Effector memory CD8-positive, alpha-beta T cell (primary cell): ENCODE measurements around the gene STUB1.

ENCODE experiments used
- ATAC-seq: fragments of 150-1000 bp; cut with Tn5 transposase; replicated peaks from 2 replicates; pipeline ENCODE4 v1.10.0; 2021; ENCODE audit warnings: mild to moderate bottlenecking, moderate library complexity
- DNase-seq, 3 experiments: peaks; one replicate each; pipeline ENCODE4 v3.0.0; 2021
- H3K27ac Mint-ChIP-seq, 2 donors: one replicate each; pipeline ENCODE4 v1.8.0; 2022; ENCODE audit warnings: mild to moderate bottlenecking in 2 of 2, mixed read lengths in 2 of 2, moderate library complexity in 2 of 2
- H3K27me3 Mint-ChIP-seq, 2 donors: one replicate each; pipeline ENCODE4 v1.8.0; 2022; ENCODE audit warnings: mixed read lengths in 2 of 2
- H3K36me3 Mint-ChIP-seq: one replicate; pipeline ENCODE4 v1.8.0; 2022; ENCODE audit warnings: mild to moderate bottlenecking, moderate library complexity, mixed read lengths; ENCODE audit not compliant: insufficient read depth
- H3K4me1 Mint-ChIP-seq, 2 donors: one replicate each; pipeline ENCODE4 v1.8.0; 2022; ENCODE audit warnings: low read depth in 2 of 2, mixed read lengths in 2 of 2
- H3K4me3 Mint-ChIP-seq, 2 donors: one replicate each; pipeline ENCODE4 v1.8.0; 2022; ENCODE audit warnings: mild to moderate bottlenecking in 2 of 2, mixed read lengths in 2 of 2, moderate library complexity in 2 of 2
- H3K9me3 Mint-ChIP-seq, 2 donors: one replicate each; pipeline ENCODE4 v1.8.0; 2022; ENCODE audit warnings: mixed read lengths in 2 of 2

Gene STUB1

DNA sequence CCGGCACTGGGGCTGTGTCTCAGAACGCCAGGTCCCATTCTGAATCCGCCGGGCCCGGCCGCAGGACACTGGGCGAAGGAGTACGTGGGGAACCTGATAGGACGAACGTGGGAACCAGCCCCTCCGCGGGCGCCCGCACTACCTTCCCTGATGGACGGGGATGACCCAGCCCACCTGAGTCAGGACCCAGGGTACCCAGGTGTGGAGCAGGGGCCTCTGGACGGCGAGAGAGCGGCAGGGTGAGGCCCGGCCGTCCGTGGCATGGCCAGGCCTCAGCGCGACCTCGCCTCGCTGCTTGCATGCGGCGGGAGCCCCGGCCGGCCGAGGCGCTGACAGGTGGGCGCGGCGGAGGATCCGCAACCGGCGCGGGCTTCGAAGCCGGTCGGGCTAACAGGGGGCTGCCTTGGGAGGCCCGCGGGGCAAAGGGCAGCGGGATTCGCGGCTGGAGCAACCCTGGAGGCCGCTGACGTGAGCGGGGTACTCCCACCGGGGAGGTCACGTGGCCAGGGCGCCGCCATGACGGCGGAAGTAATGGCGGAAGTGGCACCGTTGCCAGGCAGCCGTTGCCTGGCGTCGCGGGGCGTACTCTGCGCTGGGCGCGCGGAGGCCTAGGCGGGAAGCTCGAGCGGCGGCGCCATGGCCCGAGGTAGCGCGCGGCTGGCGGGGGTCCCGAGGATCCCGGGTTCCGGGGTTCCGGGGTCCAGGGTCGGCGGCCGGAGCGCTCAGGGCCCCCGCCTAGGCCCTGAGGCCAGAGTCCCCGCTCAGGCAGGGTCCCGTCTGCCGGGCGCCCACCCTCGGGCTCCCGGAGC lies 31.2 kb upstream of the STUB1 start, which contains the start of gene WDR90:
TSS of gene WDR90 (plus strand) at position 585 of the 809 bp plus-strand sequence. CDS start at position 637, 52 bp downstream.
- Mint-ChIP-seq H3K4me3 (peak within 1 kb of the TSS; percentile 63 to 74), H3K9me3 (no peaks in the 10 kb centered on the region), H3K27ac (peak within 1 kb of the TSS; percentile 41 to 80), H3K27me3 (no peaks in the 10 kb centered on the region), H3K4me1 (peaks cover 0 to 2% of the 10 kb centered on the region in 2 donors), H3K36me3 (peaks cover 6% of the 10 kb centered on the region)
- DNase-seq (peak; percentile 88 to 90 (median 90)), ATAC-seq (peak; percentile 98)

DNA sequence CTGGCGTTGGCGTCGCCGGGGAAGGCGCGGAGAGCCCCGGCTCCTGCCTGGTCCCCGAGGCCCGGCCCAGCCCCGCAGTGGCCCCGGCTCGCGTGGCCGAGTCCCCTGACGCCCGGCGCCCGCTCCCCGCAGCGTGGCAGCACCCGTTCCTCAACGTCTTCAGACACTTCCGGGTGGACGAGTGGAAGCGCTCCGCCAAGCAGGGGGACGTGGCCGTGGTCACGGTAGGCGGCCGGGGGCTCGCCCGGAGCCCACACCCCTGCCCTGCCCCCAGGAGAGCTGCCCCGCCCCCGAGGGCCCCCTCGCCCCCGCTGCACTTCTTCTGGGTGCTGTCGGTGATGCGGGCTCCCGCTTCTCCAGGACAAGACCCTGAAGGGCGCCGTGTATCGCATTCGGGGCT lies 30.6 kb upstream of the STUB1 start:
- Mint-ChIP-seq H3K9me3 (no peaks in the 10 kb centered on the region), H3K4me3 (peak overlapping the region; percentile 60 to 70), H3K27ac (no peak overlapping the region), H3K27me3 (no peaks in the 10 kb centered on the region), H3K4me1 (no peaks in the 10 kb centered on the region), H3K36me3 (peaks cover 6% of the 10 kb centered on the region)
- ATAC-seq (peak; percentile 9), DNase-seq (no peak)

GRCh38 chr16:651844-652243 lies 28.4 kb upstream of the STUB1 start:
- Mint-ChIP-seq H3K4me3 (peak overlapping the region; percentile 21 to 33), H3K27ac (no peak overlapping the region), H3K4me1 (no peaks in the 10 kb centered on the region), H3K27me3 (no peaks in the 10 kb centered on the region), H3K9me3 (no peaks in the 10 kb centered on the region), H3K36me3 (peaks cover 6% of the 10 kb centered on the region)
- ATAC-seq: no peak
- no peak for DNase-seq

DNA sequence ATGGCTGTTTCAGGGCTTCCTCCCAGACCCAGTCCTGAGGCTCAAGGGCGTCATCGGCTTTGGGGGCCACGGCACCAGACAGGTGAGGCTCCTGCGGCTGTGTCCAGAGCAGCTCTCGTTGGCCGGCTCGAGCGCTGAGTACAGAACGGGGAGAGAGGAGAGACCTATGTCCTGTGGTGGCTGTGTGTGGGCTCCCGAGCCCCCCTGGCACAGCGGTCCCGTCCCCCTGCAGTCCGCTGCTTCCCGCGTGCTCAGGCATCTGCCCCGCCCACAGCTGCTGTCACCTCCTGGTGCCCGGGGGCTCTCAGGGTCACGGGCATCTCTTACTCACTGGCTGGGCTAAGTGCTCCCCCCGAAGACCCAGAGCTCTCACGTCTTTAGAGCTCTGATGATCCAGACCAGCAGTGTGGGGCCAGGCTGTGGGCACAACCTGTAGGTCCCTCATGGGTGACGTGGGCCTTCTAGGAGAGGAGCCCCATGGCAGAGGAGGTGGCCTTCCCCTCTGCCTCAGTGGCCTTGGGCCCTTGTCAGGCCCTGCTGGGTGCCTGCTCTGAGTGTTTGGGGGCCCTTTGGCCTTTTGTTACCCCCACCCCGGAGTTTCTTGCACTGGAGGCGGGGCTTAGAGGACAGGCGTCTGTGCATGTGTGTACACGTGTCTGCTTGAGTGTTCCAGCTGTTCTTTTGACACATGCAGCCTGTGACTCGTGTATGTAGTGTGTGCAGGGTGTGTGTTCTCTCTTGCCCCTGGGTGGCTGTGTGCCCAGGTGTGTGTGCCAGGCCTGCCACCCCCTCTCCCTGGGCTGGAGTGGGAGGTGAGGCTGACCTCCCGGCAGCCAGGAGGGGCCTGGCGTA lies 27.5 kb upstream of the STUB1 start:
- no peaks in the 10 kb centered on the region for H3K9me3 Mint-ChIP-seq
- ATAC-seq: no peak
- no peak for DNase-seq
- peaks cover 6% of the 10 kb centered on the region for H3K36me3 Mint-ChIP-seq
- H3K4me1 Mint-ChIP-seq: no peaks in the 10 kb centered on the region
- H3K4me3 Mint-ChIP-seq: no peak overlapping the region
- H3K27ac Mint-ChIP-seq: no peak overlapping the region
- no peaks in the 10 kb centered on the region for H3K27me3 Mint-ChIP-seq

GRCh38 chr16:654034-654433 lies 26.2 kb upstream of the STUB1 start:
- peaks cover 6% of the 10 kb centered on the region for H3K36me3 Mint-ChIP-seq
- DNase-seq (no peak), ATAC-seq (no peak)
- no peaks in the 10 kb centered on the region for H3K4me1 Mint-ChIP-seq
- H3K27me3 Mint-ChIP-seq: no peaks in the 10 kb centered on the region
- no peak overlapping the region for H3K4me3 Mint-ChIP-seq
- no peaks in the 10 kb centered on the region for H3K9me3 Mint-ChIP-seq
- no peak overlapping the region for H3K27ac Mint-ChIP-seq

DNA sequence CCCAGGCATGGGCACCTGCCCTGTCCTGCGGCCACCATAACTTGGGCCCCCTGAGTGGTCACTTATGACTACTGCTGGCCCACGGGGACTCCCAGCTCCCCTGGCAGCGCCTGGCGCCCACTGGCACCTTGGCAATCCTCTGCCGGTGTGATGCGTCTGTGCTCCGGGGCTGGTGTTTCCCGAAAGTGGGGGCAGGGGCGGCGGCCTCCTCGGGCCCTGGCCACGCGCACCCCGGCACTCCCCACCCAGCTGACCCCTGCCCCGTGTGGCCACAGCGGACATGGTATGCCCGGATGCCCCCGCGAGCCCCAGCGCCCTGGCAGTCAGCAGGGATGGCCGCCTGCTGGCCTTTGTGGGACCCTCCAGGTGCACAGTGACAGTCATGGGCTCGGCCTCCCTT lies 22.7 kb upstream of the STUB1 start:
- no peaks in the 10 kb centered on the region for H3K9me3 Mint-ChIP-seq
- H3K4me3 Mint-ChIP-seq: no peak overlapping the region
- ATAC-seq: no peak
- no peaks in the 10 kb centered on the region for H3K27me3 Mint-ChIP-seq
- peaks cover 0 to 3% of the 10 kb centered on the region in 2 donors for H3K4me1 Mint-ChIP-seq
- H3K27ac Mint-ChIP-seq: no peak overlapping the region
- DNase-seq: no peak
- no peaks in the 10 kb centered on the region for H3K36me3 Mint-ChIP-seq

- H3K27me3 Mint-ChIP-seq: no peaks in the 10 kb centered on the region
- no peaks in the 10 kb centered on the region for H3K9me3 Mint-ChIP-seq
- peaks cover 0 to 3% of the 10 kb centered on the region in 2 donors for H3K4me1 Mint-ChIP-seq
- H3K4me3 Mint-ChIP-seq: no peak overlapping the region
- ATAC-seq (no peak), DNase-seq (no peak)
- no peaks in the 10 kb centered on the region for H3K36me3 Mint-ChIP-seq
- no peak overlapping the region for H3K27ac Mint-ChIP-seq
These were observed 21.3 kb upstream of the STUB1 start for GRCh38 chr16:658679-659571.

DNA sequence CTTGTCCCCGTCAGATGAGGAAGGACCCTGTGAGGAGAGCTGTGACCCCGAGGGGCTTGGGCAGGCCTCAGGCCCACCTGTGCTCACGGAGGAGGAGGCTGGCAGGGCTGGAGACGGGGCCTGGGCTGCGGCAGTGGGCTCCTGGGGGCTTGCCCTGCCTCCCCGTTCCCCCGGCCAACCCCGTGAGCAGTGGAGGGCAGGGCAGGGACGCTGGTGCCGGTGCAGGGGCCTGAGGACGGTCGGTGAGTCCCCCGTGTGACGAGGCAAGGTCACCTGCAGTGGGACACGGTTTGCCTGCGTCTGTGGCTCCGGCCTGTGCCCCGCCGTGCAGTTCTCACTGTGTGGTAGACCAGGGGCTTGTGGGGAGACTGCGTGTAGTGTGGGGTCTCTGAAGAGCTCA lies 20.6 kb upstream of the STUB1 start:
- DNase-seq (no peak), ATAC-seq (no peak)
- Mint-ChIP-seq H3K9me3 (no peaks in the 10 kb centered on the region), H3K27ac (no peak overlapping the region), H3K4me3 (no peak overlapping the region), H3K36me3 (no peaks in the 10 kb centered on the region), H3K4me1 (peaks cover 0 to 3% of the 10 kb centered on the region in 2 donors), H3K27me3 (no peaks in the 10 kb centered on the region)

DNA sequence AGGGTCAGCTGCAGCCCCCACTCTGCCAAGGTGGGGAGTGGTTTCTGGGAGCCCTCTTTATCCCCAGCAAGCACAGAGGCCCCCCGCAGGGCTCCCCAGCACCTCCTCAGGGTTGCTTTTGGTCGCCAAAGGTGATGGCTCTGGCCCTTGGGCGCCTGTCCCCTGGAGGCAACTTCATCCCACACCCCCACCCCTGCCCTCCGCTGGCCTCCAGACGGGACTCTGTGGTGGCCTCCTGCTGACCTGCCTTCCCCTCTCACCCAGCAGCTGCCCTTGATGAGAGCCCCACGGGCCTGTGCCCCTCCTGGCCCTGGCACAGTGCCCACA lies 20.1 kb upstream of the STUB1 start:
- Mint-ChIP-seq H3K4me3 (no peak overlapping the region), H3K9me3 (no peaks in the 10 kb centered on the region), H3K27me3 (no peaks in the 10 kb centered on the region), H3K4me1 (peaks cover 0 to 3% of the 10 kb centered on the region in 2 donors), H3K36me3 (no peaks in the 10 kb centered on the region), H3K27ac (no peak overlapping the region)
- no peak for DNase-seq
- no peak for ATAC-seq

- DNase-seq: peak in 1 of 3 experiments; percentile 43
- Mint-ChIP-seq H3K9me3 (no peaks in the 10 kb centered on the region), H3K4me1 (peaks cover 0 to 3% of the 10 kb centered on the region in 2 donors), H3K36me3 (no peaks in the 10 kb centered on the region), H3K27ac (no peak overlapping the region), H3K4me3 (no peak overlapping the region), H3K27me3 (no peaks in the 10 kb centered on the region)
- ATAC-seq: peak; percentile 75
These were observed 19.6 kb upstream of the STUB1 start for GRCh38 chr16:660459-661183.

- Mint-ChIP-seq H3K4me3 (peak overlapping the region in 1 of 2 donors; percentile 8), H3K36me3 (no peaks in the 10 kb centered on the region), H3K27me3 (no peaks in the 10 kb centered on the region), H3K4me1 (peaks cover 0 to 3% of the 10 kb centered on the region in 2 donors), H3K9me3 (no peaks in the 10 kb centered on the region), H3K27ac (no peak overlapping the region)
- DNase-seq: no peak
- ATAC-seq: no peak
These were observed 18.9 kb upstream of the STUB1 start for GRCh38 chr16:661184-661821.

- Mint-ChIP-seq H3K27ac (no peak overlapping the region), H3K27me3 (no peaks in the 10 kb centered on the region), H3K4me3 (no peak overlapping the region), H3K9me3 (no peaks in the 10 kb centered on the region), H3K4me1 (peaks cover 0 to 3% of the 10 kb centered on the region in 2 donors), H3K36me3 (no peaks in the 10 kb centered on the region)
- DNase-seq (no peak), ATAC-seq (no peak)
These were observed 18.1 kb upstream of the STUB1 start for GRCh38 chr16:662095-662494.
